AG04450 (cell line): ENCODE results near the gene WDR33. TPM values are rescaled to one million over a fixed set of nuclear protein-coding genes. Genes with fewer than 3 reads are reported as not detected.
"Not testable (repeated sequence)": the region's sequence is repeated elsewhere in the genome, so short reads cannot be mapped to it uniquely, and the experiment has no call there.

Experiments
- CTCF ChIA-PET: fragments of 300-600, 350-600 bp; formaldehyde crosslinking; extraction: SDS; loops from one replicate; lab custom pipeline; 2022; ENCODE audit warnings: antibody characterized with exemption, inconsistent platforms; lab: Charles Lee
- POLR2A ChIA-PET: fragments of 350-600 bp; formaldehyde crosslinking; extraction: SDS; loops from one replicate; lab custom pipeline; 2021; ENCODE audit warnings: antibody characterized with exemption, inconsistent platforms; lab: Yijun Ruan, JAX
- DNase-seq: peaks from one replicate; pipeline ENCODE4 v3.0.0-alpha.2; 2011; ENCODE audit warnings: low read depth, low spot score
- H3K27ac ChIP-seq: one replicate; pipeline ENCODE4 v1.5.1; 2012; ENCODE audit warnings: low read depth, low read length, control low read depth
- H3K27me3 ChIP-seq: one replicate; pipeline ENCODE4 v1.6.0; 2012; ENCODE audit warnings: low read length; ENCODE audit not compliant: control insufficient read depth, insufficient read depth
- H3K4me3 ChIP-seq: 2 replicates; pipeline ENCODE4 v1.5.1; 2011; ENCODE audit warnings: mild to moderate bottlenecking, low read depth, low read length, control low read depth
- H3K9me3 ChIP-seq: 2 replicates; pipeline ENCODE4 v1.5.1; 2012; ENCODE audit warnings: low read length; ENCODE audit not compliant: control insufficient read depth, insufficient read depth
- CTCF ChIP-seq: IDR thresholded peaks from 2 replicates; pipeline ENCODE4 v1.5.1; 2011; ENCODE audit warnings: low read depth, low read length, control low read depth, inconsistent platforms
- polyA plus RNA-seq: library from polyadenylated mRNA; depleted of rRNA; stranded (reverse); fragments of >200 nt; gene quantifications from 2 replicates; pipeline ENCODE4 v1.2.3, GENCODE V29; 2011

The WDR33 gene
- polyA plus RNA-seq, 1 experiment: 54.1 TPM

GRCh38 chr2:127776122-127776780 is 34.7 kb downstream of the WDR33 start:
- DNase-seq: no peak
- Histone ChIP-seq H3K27me3 (no peaks in the 10 kb centered on the region), H3K4me3 (no peak overlapping the region), H3K27ac (no peak overlapping the region), H3K9me3 (no peaks in the 10 kb centered on the region)
- ChIA-PET POLR2A (no interaction called here), CTCF (no interaction called here)
- TF ChIP-seq CTCF: no peak

GRCh38 chr2:127771756-127772155 is 39.2 kb downstream of the WDR33 start:
- no peak for TF ChIP-seq CTCF
- ChIA-PET CTCF (no interaction called here), POLR2A (no interaction called here)
- DNase-seq: peak; percentile 20
- Histone ChIP-seq H3K9me3 (no peaks in the 10 kb centered on the region), H3K4me3 (no peak overlapping the region), H3K27ac (peak overlapping the region; percentile 66), H3K27me3 (no peaks in the 10 kb centered on the region)

GRCh38 chr2:127770973-127771735 is 39.8 kb downstream of the WDR33 start:
- no peaks in the 10 kb centered on the region for H3K27me3 ChIP-seq
- H3K4me3 ChIP-seq: no peak overlapping the region
- peak; percentile 80 for DNase-seq
- TF ChIP-seq CTCF: no peak
- CTCF ChIA-PET: no interaction called here
- peak overlapping the region; percentile 66 for H3K27ac ChIP-seq
- no peaks in the 10 kb centered on the region for H3K9me3 ChIP-seq
- POLR2A ChIA-PET: no interaction called here

GRCh38 chr2:127770534-127770933 is 40.4 kb downstream of the WDR33 start:
- H3K9me3 ChIP-seq, POLR2A ChIA-PET, DNase-seq, H3K4me3 ChIP-seq, CTCF ChIA-PET, H3K27me3 ChIP-seq: not testable (repeated sequence)
- peak overlapping the region; percentile 53 for H3K27ac ChIP-seq

- Histone ChIP-seq H3K9me3 (no peaks in the 10 kb centered on the region), H3K4me3 (no peak overlapping the region), H3K27me3 (no peaks in the 10 kb centered on the region), H3K27ac (no peak overlapping the region)
- ChIA-PET CTCF (interaction anchor here (1.1 to 1.3 kb wide), 2 partner anchors 15 to 178 kb away, joined by 4 to 5 read pairs; no protein-coding TSS in a partner anchor), POLR2A (no interaction called here)
- no peak for DNase-seq
- TF ChIP-seq CTCF: no peak
These were observed 41.4 kb downstream of the WDR33 start for GRCh38 chr2:127769587-127769986.
